Suprapubic skin (tissue), 4 donors: ENCODE data around the gene NCR1. TPM values are rescaled to one million over a fixed set of nuclear protein-coding genes. Genes with fewer than 3 reads are reported as not detected.

Experiments used
- DNase-seq, 2 donors: peaks; one replicate each; pipeline ENCODE4 v3.0.0-alpha.2; 2019; ENCODE audit warnings: low spot score in 2 of 2
- H3K27ac ChIP-seq: fragments of 200-600 bp; sonication (generic); one replicate; pipeline ENCODE4 v1.5.1; 2019
- H3K27me3 ChIP-seq: fragments of 200-600 bp; sonication (generic); one replicate; pipeline ENCODE4 v1.5.1; 2019
- H3K36me3 ChIP-seq: fragments of 200-600 bp; sonication (generic); one replicate; pipeline ENCODE4 v1.5.1; 2019
- H3K4me1 ChIP-seq: fragments of 200-600 bp; sonication (generic); one replicate; pipeline ENCODE4 v1.5.1; 2019
- H3K4me3 ChIP-seq: fragments of 200-600 bp; sonication (generic); one replicate; pipeline ENCODE4 v1.5.1; 2019; ENCODE audit warnings: mild to moderate bottlenecking
- H3K9me3 ChIP-seq: fragments of 200-600 bp; sonication (generic); one replicate; pipeline ENCODE4 v1.5.1; 2019
- EP300 ChIP-seq: sonication (generic); formaldehyde crosslinking; IDR thresholded peaks from one replicate; pipeline ENCODE4 v1.6.1; 2017; ENCODE audit warnings: antibody characterized with exemption
- POLR2A ChIP-seq, 2 donors: fragments of 450-650 bp; IDR thresholded peaks; one replicate each; pipeline ENCODE4 v1.6.1; 2017; ENCODE audit warnings: antibody characterized with exemption in 2 of 2, mild to moderate bottlenecking in 2 of 2, moderate library complexity in 2 of 2
- POLR2AphosphoS5 ChIP-seq, 3 donors: sonication (generic); formaldehyde crosslinking; IDR thresholded peaks; one replicate each; pipeline ENCODE4 v1.6.1; 2017; ENCODE audit warnings: antibody characterized with exemption in 3 of 3
- WGBS: methylation state at CpG from one replicate; pipeline ENCODE4 v1.1.5; 2018; 5-methylcytosine and 5-hydroxymethylcytosine counted together
- total RNA-seq, 4 donors: library from RNA; depleted of rRNA; stranded (reverse); fragments of >200 nt; gene quantifications; one replicate each; pipeline ENCODE4 v1.1.0, GENCODE V29; 2016
- TF ChIP-seq, protein P1 (sequence below), 2 donors: fragments of 200-600 bp in 1 of 2; fragments of 450-650 bp in 1 of 2; sonication (generic) in 1 of 2; IDR thresholded peaks; one replicate each; pipeline ENCODE4 v1.5.1; 2016 to 2019; ENCODE audit warnings: antibody characterized with exemption in 2 of 2, mild to moderate bottlenecking in 1 of 2, moderate library complexity in 1 of 2

The NCR1 gene
- total RNA-seq, 4 donors from 2014 or later: not detected

DNA sequence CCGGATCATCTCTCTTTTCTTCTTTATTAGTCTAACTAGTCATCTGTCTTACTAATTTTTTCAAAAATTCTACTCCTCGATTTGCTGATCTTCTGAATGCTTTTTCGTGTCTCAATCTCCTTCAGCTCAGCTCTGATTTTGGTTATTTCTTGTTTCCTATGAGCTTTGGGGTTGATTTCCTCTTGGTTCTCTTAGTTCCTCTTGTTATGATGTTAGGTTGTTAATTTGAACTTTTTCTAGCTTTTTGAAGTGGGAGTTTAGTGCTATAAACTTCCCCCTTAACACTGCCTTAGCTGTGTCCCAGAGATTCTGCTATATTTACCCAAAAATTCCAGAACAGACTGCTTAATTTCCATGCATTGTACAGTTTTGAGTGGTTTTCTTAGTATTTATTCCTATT, 28.5 kb upstream of the NCR1 start:
- peaks cover 15% of the 10 kb centered on the region for H3K27me3 ChIP-seq
- no peaks in the 10 kb centered on the region for H3K9me3 ChIP-seq
- H3K27ac ChIP-seq: no peak overlapping the region
- TF ChIP-seq EP300 (no peak), POLR2A (IDR thresholded peaks at IDR 0.05) (no peak), POLR2AphosphoS5 (IDR thresholded peaks at IDR 0.05) (no peak)
- TF ChIP-seq, protein P1, sequence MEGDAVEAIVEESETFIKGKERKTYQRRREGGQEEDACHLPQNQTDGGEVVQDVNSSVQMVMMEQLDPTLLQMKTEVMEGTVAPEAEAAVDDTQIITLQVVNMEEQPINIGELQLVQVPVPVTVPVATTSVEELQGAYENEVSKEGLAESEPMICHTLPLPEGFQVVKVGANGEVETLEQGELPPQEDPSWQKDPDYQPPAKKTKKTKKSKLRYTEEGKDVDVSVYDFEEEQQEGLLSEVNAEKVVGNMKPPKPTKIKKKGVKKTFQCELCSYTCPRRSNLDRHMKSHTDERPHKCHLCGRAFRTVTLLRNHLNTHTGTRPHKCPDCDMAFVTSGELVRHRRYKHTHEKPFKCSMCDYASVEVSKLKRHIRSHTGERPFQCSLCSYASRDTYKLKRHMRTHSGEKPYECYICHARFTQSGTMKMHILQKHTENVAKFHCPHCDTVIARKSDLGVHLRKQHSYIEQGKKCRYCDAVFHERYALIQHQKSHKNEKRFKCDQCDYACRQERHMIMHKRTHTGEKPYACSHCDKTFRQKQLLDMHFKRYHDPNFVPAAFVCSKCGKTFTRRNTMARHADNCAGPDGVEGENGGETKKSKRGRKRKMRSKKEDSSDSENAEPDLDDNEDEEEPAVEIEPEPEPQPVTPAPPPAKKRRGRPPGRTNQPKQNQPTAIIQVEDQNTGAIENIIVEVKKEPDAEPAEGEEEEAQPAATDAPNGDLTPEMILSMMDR (IDR thresholded peaks at IDR 0.05): no peak
- H3K4me3 ChIP-seq: no peak overlapping the region
- 67% methylated on average over 3 of the region's 3 CpGs for WGBS
- DNase-seq: no peak
- H3K4me1 ChIP-seq: no peaks in the 10 kb centered on the region
- H3K36me3 ChIP-seq: no peaks in the 10 kb centered on the region

DNA sequence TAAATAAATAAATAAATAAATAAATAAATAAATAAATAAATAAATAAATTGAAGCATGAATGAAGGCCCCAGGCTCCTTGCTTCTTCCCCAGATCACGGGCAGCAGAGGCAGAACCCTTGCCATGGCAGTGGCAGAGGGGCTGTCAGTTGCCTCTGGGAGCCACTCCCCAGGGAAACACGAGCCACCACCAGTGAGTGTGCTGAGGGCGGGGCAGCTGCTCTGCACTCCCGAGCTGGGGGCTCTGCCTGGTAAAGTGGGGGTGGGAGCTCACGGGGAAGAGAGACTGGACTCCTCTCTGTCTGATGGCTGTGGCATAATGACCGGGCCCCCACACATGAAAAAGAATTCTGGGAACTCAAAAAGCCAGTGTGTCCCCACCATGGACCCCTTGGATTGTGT, 24.1 kb upstream of the NCR1 start:
- Histone ChIP-seq H3K4me3 (no peak overlapping the region), H3K27ac (no peak overlapping the region), H3K36me3 (no peaks in the 10 kb centered on the region), H3K27me3 (peaks cover 26% of the 10 kb centered on the region), H3K9me3 (no peaks in the 10 kb centered on the region), H3K4me1 (no peaks in the 10 kb centered on the region)
- TF ChIP-seq, protein P1 (IDR thresholded peaks at IDR 0.05): no peak
- no peak for TF ChIP-seq POLR2A (IDR thresholded peaks at IDR 0.05)
- peak in 1 of 2 donors; percentile 40 for DNase-seq
- WGBS: 53% methylated on average over 6 of the region's 6 CpGs

DNA sequence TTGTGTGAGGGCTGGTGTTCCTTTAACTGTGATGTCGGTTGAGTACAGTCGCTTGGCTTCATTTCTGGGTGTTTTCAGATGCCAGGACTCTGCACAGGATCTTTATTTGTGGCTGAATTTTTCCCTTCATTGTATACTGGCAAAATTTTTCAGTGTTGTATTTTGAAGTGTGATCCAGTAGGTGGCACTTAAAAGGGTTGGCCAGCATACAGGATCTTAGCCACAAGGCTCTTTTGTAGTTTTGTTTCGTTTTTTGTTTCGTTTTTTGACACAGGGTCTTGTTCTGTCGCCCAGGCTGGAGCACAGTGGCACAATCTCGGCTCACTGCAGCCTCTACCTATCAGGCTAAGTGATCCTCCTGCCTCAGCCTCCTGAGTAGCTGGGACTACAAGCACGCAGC, 23.2 kb upstream of the NCR1 start:
- Histone ChIP-seq H3K4me1 (no peaks in the 10 kb centered on the region), H3K27ac (no peak overlapping the region), H3K27me3 (peaks cover 26% of the 10 kb centered on the region), H3K9me3 (no peaks in the 10 kb centered on the region), H3K4me3 (no peak overlapping the region), H3K36me3 (no peaks in the 10 kb centered on the region)
- 59% methylated on average over 7 of the region's 7 CpGs for WGBS
- no peak for DNase-seq
- no peak for TF ChIP-seq POLR2AphosphoS5 (IDR thresholded peaks at IDR 0.05)
- TF ChIP-seq, protein P1 (IDR thresholded peaks at IDR 0.05): no peak
- TF ChIP-seq EP300: no peak
- no peak for TF ChIP-seq POLR2A (IDR thresholded peaks at IDR 0.05)

DNA sequence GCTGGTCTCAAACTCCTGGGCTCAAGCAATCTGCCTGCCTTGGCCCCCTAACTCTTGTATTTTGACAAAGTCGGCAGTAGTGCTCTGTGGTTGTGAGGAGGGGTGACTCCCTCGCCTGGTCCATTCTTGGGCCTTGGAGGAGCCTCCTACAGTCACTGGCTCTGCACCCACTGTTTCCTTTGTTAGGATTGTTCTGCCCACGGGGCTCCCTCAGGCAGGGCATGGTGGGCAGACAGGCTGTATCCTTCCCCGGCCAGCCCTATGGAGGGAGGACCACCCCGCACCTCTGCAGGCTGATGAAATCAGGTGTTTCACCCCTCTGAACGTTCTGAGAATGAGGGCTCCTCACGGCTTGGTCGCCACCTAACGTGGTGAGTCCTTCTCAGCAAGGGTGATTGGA, 22.7 kb upstream of the NCR1 start:
- no peak overlapping the region for H3K27ac ChIP-seq
- TF ChIP-seq EP300: no peak
- TF ChIP-seq, protein P1 (IDR thresholded peaks at IDR 0.05): no peak
- no peak for TF ChIP-seq POLR2A (IDR thresholded peaks at IDR 0.05)
- TF ChIP-seq POLR2AphosphoS5 (IDR thresholded peaks at IDR 0.05): no peak
- H3K36me3 ChIP-seq: no peaks in the 10 kb centered on the region
- no peaks in the 10 kb centered on the region for H3K4me1 ChIP-seq
- no peak overlapping the region for H3K4me3 ChIP-seq
- DNase-seq: peak in 1 of 2 donors; percentile 43
- no peaks in the 10 kb centered on the region for H3K9me3 ChIP-seq
- 81% methylated on average over 2 of the region's 9 CpGs for WGBS
- peaks cover 26% of the 10 kb centered on the region for H3K27me3 ChIP-seq

DNA sequence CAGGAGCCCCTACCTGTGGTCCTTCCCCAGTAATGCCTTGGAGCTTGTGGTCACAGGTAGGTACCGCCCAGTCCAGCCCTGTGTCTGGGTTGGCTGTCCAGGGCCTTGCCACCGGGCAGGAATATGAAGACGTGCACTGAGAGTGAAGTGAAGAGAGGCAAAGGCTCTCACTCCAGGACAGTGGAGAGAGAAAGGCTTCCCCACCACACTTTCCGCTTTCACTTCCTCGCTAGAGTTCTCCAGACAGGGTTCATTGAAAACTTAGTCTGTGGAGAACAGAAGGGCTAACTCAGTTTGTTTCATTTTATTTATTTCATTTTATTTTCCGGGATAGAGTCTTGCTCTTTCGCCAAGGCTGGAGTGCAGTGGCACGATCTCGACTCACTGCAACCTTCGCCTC, 17.7 kb upstream of the NCR1 start:
- no peak overlapping the region for H3K27ac ChIP-seq
- peaks cover 13% of the 10 kb centered on the region for H3K27me3 ChIP-seq
- WGBS: 90% methylated on average over 10 of the region's 10 CpGs
- no peaks in the 10 kb centered on the region for H3K9me3 ChIP-seq
- peak in 1 of 2 donors; percentile 32 for DNase-seq
- H3K36me3 ChIP-seq: no peaks in the 10 kb centered on the region
- H3K4me1 ChIP-seq: no peaks in the 10 kb centered on the region
- H3K4me3 ChIP-seq: no peak overlapping the region
- TF ChIP-seq, protein P1 (IDR thresholded peaks at IDR 0.05): no peak
- TF ChIP-seq POLR2AphosphoS5 (IDR thresholded peaks at IDR 0.05) (no peak), POLR2A (IDR thresholded peaks at IDR 0.05) (no peak), EP300 (no peak)
